HCT116 (cell line): ENCODE data around the gene VDAC2. TPM values are rescaled to one million over a fixed set of nuclear protein-coding genes. Genes with fewer than 3 reads are reported as not detected.

Experiments
- ATAC-seq: fragments of 200-7000 bp; cut with Tn5 transposase; 2 replicates; pipeline ENCODE4 v1.9.1; 2020; ENCODE audit warnings: mild to moderate bottlenecking, moderate library complexity
- BruUV-seq: library from RNA; stranded (reverse); fragments of 400-500 nt; replicated peaks from 2 replicates; lab custom pipeline; 2021; lab: Mats Ljungman, UMichigan
- CTCF ChIA-PET: fragments of 300-600 bp; sonication (Branson Sonifier 250); formaldehyde crosslinking; loops from one replicate; lab custom pipeline; 2021; ENCODE audit warnings: antibody characterized with exemption; lab: Charles Lee
- POLR2A ChIA-PET: fragments of 300-600, 350-600 bp; sonication (Branson Sonifier 250); formaldehyde crosslinking; loops from one replicate; lab custom pipeline; 2021; ENCODE audit warnings: antibody characterized with exemption; lab: Charles Lee
- RAD21 ChIA-PET, 2 experiments: fragments of 300-600 bp; sonication (Branson Sonifier 250); formaldehyde crosslinking; loops; one replicate each; lab custom pipeline; 2023; ENCODE audit warnings: low total read pairs in 2 of 2; ENCODE audit not compliant: uncharacterized antibody in 2 of 2, unreplicated experiment in 2 of 2, low non-redundant PET in 1 of 2; lab: Charles Lee
- DNase-seq: peaks from one replicate; pipeline ENCODE4 v3.0.0-alpha.2; 2010; ENCODE audit warnings: low read depth, low spot score
- H2AFZ ChIP-seq: fragments of 200-600 bp; shearing (Covaris generic), sonication (generic); 2 replicates; pipeline ENCODE4 v1.6.1; 2017; ENCODE audit warnings: low read depth, mixed run types, mixed read lengths, antibody characterized with exemption, low read length; ENCODE audit not compliant: poor library complexity, severe bottlenecking
- H3K27ac ChIP-seq: 2 replicates; pipeline ENCODE4 v1.5.1; 2012; ENCODE audit warnings: low read depth, low read length
- H3K27me3 ChIP-seq: fragments of 200-600 bp; sonication (generic); 2 replicates; pipeline ENCODE4 v1.6.1; 2016; ENCODE audit warnings: mixed run types, low read length, mixed read lengths; ENCODE audit not compliant: insufficient read depth
- H3K36me3 ChIP-seq, 2 experiments: fragments of 200-500 bp in 1 of 2; fragments of 200-600 bp in 1 of 2; sonication (Bioruptor generic) in 1 of 2; sonication (generic) in 1 of 2; 2 replicates each; pipeline versions ENCODE4 v1.5.1 to v1.6.1; 2014 to 2016; ENCODE audit warnings: low read length in 2 of 2, inconsistent platforms in 1 of 2, mixed read lengths in 1 of 2, mixed run types in 1 of 2; ENCODE audit not compliant: insufficient read depth in 2 of 2, control insufficient read depth in 1 of 2
- H3K4me1 ChIP-seq, 2 experiments: fragments of 200-600 bp in 1 of 2; sonication (generic) in 1 of 2; 2 replicates each; pipeline versions ENCODE4 v1.5.1 to v1.6.1; 2012 to 2017; ENCODE audit warnings: low read length in 2 of 2, inconsistent platforms in 1 of 2, mild to moderate bottlenecking in 1 of 2, mixed read lengths in 1 of 2, mixed run types in 1 of 2, moderate library complexity in 1 of 2; ENCODE audit not compliant: insufficient read depth in 2 of 2, control insufficient read depth in 1 of 2
- H3K4me2 ChIP-seq: fragments of 200-600 bp; sonication (generic); 2 replicates; pipeline ENCODE4 v1.6.1; 2017; ENCODE audit warnings: mixed run types, low read length, mixed read lengths
- H3K4me3 ChIP-seq, 2 experiments: fragments of 200-600 bp in 1 of 2; sonication (generic) in 1 of 2; replicated peaks in 1 of 2; 2 replicates each; pipeline ENCODE4 v1.5.1; 2011 to 2016; ENCODE audit warnings: low read length in 2 of 2, control low read depth in 1 of 2, low read depth in 1 of 2, mild to moderate bottlenecking in 1 of 2, mixed read lengths in 1 of 2, mixed run types in 1 of 2
- H3K79me2 ChIP-seq: fragments of 200-600 bp; sonication (generic); 2 replicates; pipeline ENCODE4 v1.6.1; 2017; ENCODE audit warnings: mild to moderate bottlenecking, mixed run types, low read length, moderate library complexity, mixed read lengths; ENCODE audit not compliant: insufficient read depth
- H3K9ac ChIP-seq: fragments of 200-600 bp; sonication (generic); 2 replicates; pipeline ENCODE4 v1.6.1; 2016; ENCODE audit warnings: low read length, mixed read lengths
- H3K9me2 ChIP-seq: fragments of 200-600 bp; sonication (generic), shearing (Covaris generic); 2 replicates; pipeline ENCODE4 v1.6.1; 2017; ENCODE audit warnings: mixed run types, mild to moderate bottlenecking, moderate library complexity; ENCODE audit not compliant: insufficient read depth
- H3K9me3 ChIP-seq, 2 experiments: fragments of 200-500 bp in 1 of 2; fragments of 200-600 bp in 1 of 2; sonication (Bioruptor generic) in 1 of 2; sonication (generic) in 1 of 2; 2 replicates each; pipeline ENCODE4 v1.6.1; 2014 to 2017; ENCODE audit warnings: low read length in 2 of 2, mixed read lengths in 2 of 2, inconsistent platforms in 1 of 2, low read depth in 1 of 2, mild to moderate bottlenecking in 1 of 2, mixed run types in 1 of 2, moderate library complexity in 1 of 2; ENCODE audit not compliant: control insufficient read depth in 1 of 2, insufficient read depth in 1 of 2
- H4K20me1 ChIP-seq: fragments of 200-600 bp; sonication (generic), shearing (Covaris generic); 2 replicates; pipeline ENCODE4 v1.6.1; 2017; ENCODE audit warnings: mixed run types, mild to moderate bottlenecking, moderate library complexity; ENCODE audit not compliant: insufficient read depth
- CEBPB ChIP-seq: IDR thresholded peaks from 2 replicates; pipeline ENCODE4 v1.6.1; 2012; ENCODE audit warnings: low read depth
- CTCF ChIP-seq, 3 experiments: fragments of 200-600 bp in 1 of 3; sonication (generic) in 1 of 3; IDR thresholded peaks in 2 of 3; conservative IDR thresholded peaks in 1 of 3; 2 replicates each; pipeline ENCODE4 v1.5.1; 2012 to 2017; ENCODE audit warnings: low read depth in 2 of 3, low read length in 2 of 3, antibody characterized with exemption in 1 of 3, borderline replicate concordance in 1 of 3, control low read depth in 1 of 3, mild to moderate bottlenecking in 1 of 3, mixed read lengths in 1 of 3, mixed run types in 1 of 3, moderate library complexity in 1 of 3; ENCODE audit not compliant: insufficient read depth in 1 of 3
- ELF1 ChIP-seq: IDR thresholded peaks from 2 replicates; pipeline ENCODE4 v1.6.1; 2012; ENCODE audit warnings: low read depth, borderline replicate concordance
- FOSL1 ChIP-seq: IDR thresholded peaks from 2 replicates; pipeline ENCODE4 v1.6.1; 2012; ENCODE audit warnings: low read depth
- MAX ChIP-seq: IDR thresholded peaks from 2 replicates; pipeline ENCODE4 v1.6.1; 2012
- POLR2A ChIP-seq: IDR thresholded peaks from 2 replicates; pipeline ENCODE4 v1.7.0; 2011; ENCODE audit warnings: borderline replicate concordance; ENCODE audit not compliant: insufficient read depth, insufficient read length; ENCODE audit errors: extremely low read depth
- POLR2AphosphoS5 ChIP-seq: IDR thresholded peaks from 2 replicates; pipeline ENCODE4 v1.6.1; 2011; ENCODE audit warnings: mild to moderate bottlenecking, low read depth, low read length, moderate library complexity
- SIN3A ChIP-seq: IDR thresholded peaks from 2 replicates; pipeline ENCODE4 v1.6.1; 2012; ENCODE audit warnings: low read depth
- ZBTB33 ChIP-seq: IDR thresholded peaks from 2 replicates; pipeline ENCODE4 v1.6.1; 2011; ENCODE audit warnings: mild to moderate bottlenecking, low read length, moderate library complexity; ENCODE audit not compliant: insufficient replicate concordance; ENCODE audit errors: extremely low read depth
- ZFX ChIP-seq: fragments of 450-650 bp; IDR thresholded peaks from 2 replicates; pipeline ENCODE4 v1.6.1; 2017
- intact Hi-C: fragments of 100-400 bp; cut with micrococcal nuclease; formaldehyde crosslinking; loops from 2 replicates; pipeline ENCODE4 v1.10.0; 2022
- total RNA-seq: library from RNA; stranded (reverse); gene quantifications from one replicate; pipeline ENCODE4 v1.2.1, GENCODE V29; 2021; ENCODE audit not compliant: unreplicated experiment

VDAC2 gene
- total RNA-seq, 1 experiment from 2014 or later: 289 TPM

- TF ChIP-seq ZFX (peak; percentile 93), POLR2A (peak; percentile 83), CEBPB (peak; percentile 35; the same call in 1 of the 2 replicates), ELF1 (no peak), MAX (peak; percentile 87), ZBTB33 (no peak), SIN3A (peak; percentile 24; the same call in 1 of the 2 replicates), CTCF (IDR thresholded peaks at IDR 0.05 in 2 of 3, conservative IDR thresholded peaks at IDR 0.05 in 1 of 3; ENCODE audit: borderline replicate concordance in 1 of 3, insufficient read depth in 1 of 3, low read depth in 2 of 3, low read length in 2 of 3) (peak in 1 of 3 experiments; percentile 20; a peak in 1 of 6 replicates), FOSL1 (no peak), POLR2AphosphoS5 (peak; percentile 89)
- TF ChIP-seq, all 23 proteins: peak for 7
- ATAC-seq (peak; percentile 91), DNase-seq (no peak)
- ChIA-PET CTCF (interaction anchor here (1.0 to 2.1 kb wide), 3 partner anchors 14 to 119 kb away, joined by 3 to 6 read pairs (median 5); no protein-coding TSS in a partner anchor), RAD21 (interaction anchor here in 1 of 2 experiments (1.0 kb wide), 1 partner anchor 119 kb away, joined by 7 read pairs; no protein-coding TSS in a partner anchor), POLR2A (interaction anchor here (1.3 to 1.8 kb wide), 3 partner anchors 9 to 126 kb away, joined by 4 to 6 read pairs (median 6); partner anchors contain the start of gene ZNF503)
- no peaks in the 10 kb centered on the region; the same call in none of the 2 replicates for H3K79me2 ChIP-seq
- intact Hi-C loops: loop anchor here (1.0 kb wide), 1 partner anchor 119 kb away; no protein-coding TSS in a partner anchor
- H3K27me3 ChIP-seq: no peaks in the 10 kb centered on the region
- peaks cover 12 to 26% of the 10 kb centered on the region in 2 experiments for H3K4me1 ChIP-seq
- no peaks in the 10 kb centered on the region for H4K20me1 ChIP-seq
- H3K36me3 ChIP-seq: no peaks in the 10 kb centered on the region
- BruUV-seq: TSS peak; percentile 69
- no peaks in the 10 kb centered on the region for H3K9me2 ChIP-seq
- peak overlapping the region; percentile 76 for H3K27ac ChIP-seq
- H3K4me3 ChIP-seq: peak overlapping the region; percentile 52 to 73
- no peaks in the 10 kb centered on the region for H3K9me3 ChIP-seq
- peak overlapping the region; percentile 98 for H3K4me2 ChIP-seq
- peak overlapping the region; percentile 75 for H2AFZ ChIP-seq
- H3K9ac ChIP-seq: peak overlapping the region; percentile 85
Measured at GRCh38 chr10:75276069-75276872, 65.7 kb downstream of the VDAC2 start.
